HEK293 (cell line): ENCODE data around the gene CHCHD1.

Experiments
- CTCF ChIP-seq: fragments of 450-650 bp; formaldehyde crosslinking; IDR thresholded peaks from 2 replicates; pipeline ENCODE4 v1.5.1; 2016; ENCODE audit warnings: missing biosample characterization, missing genetic modification characterization
- ZBTB26 ChIP-seq: fragments of 450-650 bp; formaldehyde crosslinking; optimal IDR thresholded peaks from 2 replicates; pipeline ENCODE3; 2016; ENCODE audit warnings: missing biosample characterization, mild to moderate bottlenecking, missing genetic modification characterization

GRCh38 chr10:73819513-73820093, 37.8 kb downstream of the CHCHD1 start:
- TF ChIP-seq CTCF (tag by site-specific recombination): no peak
- no peak for TF ChIP-seq ZBTB26 (tag by site-specific recombination)
